Parathyroid adenoma (tissue), 2 donors: ENCODE results near the gene ATF6.

Experiments used
- H2AFZ ChIP-seq: fragments of 300-600 bp; sonication (generic); one replicate; pipeline ENCODE4 v1.7.0; 2017; ENCODE audit warnings: antibody characterized with exemption, mild to moderate bottlenecking
- H3K27ac ChIP-seq: fragments of 300-600 bp; sonication (generic); one replicate; pipeline ENCODE4 v1.7.0; 2017
- H3K27me3 ChIP-seq: fragments of 300-600 bp; sonication (generic); one replicate; pipeline ENCODE4 v1.7.0; 2017; ENCODE audit warnings: low read length; ENCODE audit not compliant: control insufficient read depth, insufficient read depth
- H3K36me3 ChIP-seq: fragments of 300-600 bp; sonication (generic); one replicate; pipeline ENCODE4 v1.7.0; 2017; ENCODE audit warnings: low read length; ENCODE audit not compliant: control insufficient read depth, insufficient read depth
- H3K4me1 ChIP-seq: fragments of 300-600 bp; sonication (generic); one replicate; pipeline ENCODE4 v1.7.0; 2017; ENCODE audit warnings: control low read depth
- H3K4me2 ChIP-seq: fragments of 300-600 bp; sonication (generic); one replicate; pipeline ENCODE4 v1.7.0; 2017; ENCODE audit warnings: low read length
- H3K4me3 ChIP-seq: fragments of 300-600 bp; sonication (generic); one replicate; pipeline ENCODE4 v1.7.0; 2017; ENCODE audit warnings: low read depth, low read length
- H3K79me2 ChIP-seq: fragments of 300-600 bp; sonication (generic); one replicate; pipeline ENCODE4 v1.7.0; 2017; ENCODE audit warnings: control low read depth
- H3K9ac ChIP-seq: fragments of 300-600 bp; sonication (generic); one replicate; pipeline ENCODE4 v1.7.0; 2017; ENCODE audit warnings: mild to moderate bottlenecking
- H3K9me3 ChIP-seq: fragments of 300-600 bp; sonication (generic); one replicate; pipeline ENCODE4 v1.7.0; 2017; ENCODE audit warnings: low read length; ENCODE audit not compliant: control insufficient read depth
- CTCF ChIP-seq: fragments of 300-600 bp; sonication (generic); IDR thresholded peaks from one replicate; pipeline ENCODE4 v1.7.0; 2017; ENCODE audit warnings: antibody characterized with exemption, mild to moderate bottlenecking
- donor health status: primary hyperparathyroidism.

The ATF6 gene

GRCh38 chr1:162003061-162003829 is 237.1 kb downstream of the ATF6 start:
- Histone ChIP-seq H3K4me2 (no peak overlapping the region), H3K9me3 (no peaks in the 10 kb centered on the region), H2AFZ (no peak overlapping the region), H3K9ac (no peak overlapping the region), H3K27me3 (no peaks in the 10 kb centered on the region), H3K4me1 (no peaks in the 10 kb centered on the region), H3K36me3 (no peaks in the 10 kb centered on the region), H3K4me3 (no peak overlapping the region), H3K27ac (no peak overlapping the region), H3K79me2 (no peaks in the 10 kb centered on the region)
- TF ChIP-seq CTCF: no peak

- Histone ChIP-seq H3K9me3 (no peaks in the 10 kb centered on the region), H3K4me3 (no peak overlapping the region), H3K4me1 (no peaks in the 10 kb centered on the region), H3K4me2 (no peak overlapping the region), H2AFZ (peak overlapping the region; percentile 11), H3K79me2 (no peaks in the 10 kb centered on the region), H3K9ac (no peak overlapping the region), H3K27ac (no peak overlapping the region), H3K36me3 (no peaks in the 10 kb centered on the region), H3K27me3 (no peaks in the 10 kb centered on the region)
- TF ChIP-seq CTCF: no peak
These were observed 237.7 kb downstream of the ATF6 start for GRCh38 chr1:162003830-162004215.

- Histone ChIP-seq H3K4me3 (no peak overlapping the region), H3K9me3 (no peaks in the 10 kb centered on the region), H3K27ac (no peak overlapping the region), H3K36me3 (no peaks in the 10 kb centered on the region), H3K4me2 (no peak overlapping the region), H2AFZ (no peak overlapping the region), H3K9ac (no peak overlapping the region), H3K4me1 (no peaks in the 10 kb centered on the region), H3K79me2 (no peaks in the 10 kb centered on the region), H3K27me3 (no peaks in the 10 kb centered on the region)
- no peak for TF ChIP-seq CTCF
These were observed 238.4 kb downstream of the ATF6 start for GRCh38 chr1:162004441-162004950.

GRCh38 chr1:162006081-162006480 is 240.0 kb downstream of the ATF6 start:
- Histone ChIP-seq H3K9me3 (no peaks in the 10 kb centered on the region), H3K27me3 (no peaks in the 10 kb centered on the region), H3K4me3 (no peak overlapping the region), H2AFZ (no peak overlapping the region), H3K9ac (no peak overlapping the region), H3K27ac (no peak overlapping the region), H3K36me3 (no peaks in the 10 kb centered on the region), H3K4me1 (no peaks in the 10 kb centered on the region), H3K79me2 (no peaks in the 10 kb centered on the region), H3K4me2 (no peak overlapping the region)
- TF ChIP-seq CTCF: no peak

GRCh38 chr1:162007466-162007865 is 241.3 kb downstream of the ATF6 start:
- no peak overlapping the region for H3K9ac ChIP-seq

More at GRCh38 chr1:162007466-162007865, 241.3 kb downstream of the ATF6 start:
- Histone ChIP-seq H3K4me3 (no peak overlapping the region), H3K4me1 (no peaks in the 10 kb centered on the region), H3K36me3 (no peaks in the 10 kb centered on the region), H2AFZ (no peak overlapping the region), H3K4me2 (no peak overlapping the region), H3K9me3 (no peaks in the 10 kb centered on the region), H3K27ac (no peak overlapping the region), H3K27me3 (no peaks in the 10 kb centered on the region), H3K79me2 (no peaks in the 10 kb centered on the region)
- TF ChIP-seq CTCF: no peak
